ENCODE measurements around the gene SLC16A11. TPM values are rescaled to one million over a fixed set of nuclear protein-coding genes. Genes with fewer than 3 reads are reported as not detected.

Gene SLC16A11
- total RNA-seq, 1 donor: not detected

DNA sequence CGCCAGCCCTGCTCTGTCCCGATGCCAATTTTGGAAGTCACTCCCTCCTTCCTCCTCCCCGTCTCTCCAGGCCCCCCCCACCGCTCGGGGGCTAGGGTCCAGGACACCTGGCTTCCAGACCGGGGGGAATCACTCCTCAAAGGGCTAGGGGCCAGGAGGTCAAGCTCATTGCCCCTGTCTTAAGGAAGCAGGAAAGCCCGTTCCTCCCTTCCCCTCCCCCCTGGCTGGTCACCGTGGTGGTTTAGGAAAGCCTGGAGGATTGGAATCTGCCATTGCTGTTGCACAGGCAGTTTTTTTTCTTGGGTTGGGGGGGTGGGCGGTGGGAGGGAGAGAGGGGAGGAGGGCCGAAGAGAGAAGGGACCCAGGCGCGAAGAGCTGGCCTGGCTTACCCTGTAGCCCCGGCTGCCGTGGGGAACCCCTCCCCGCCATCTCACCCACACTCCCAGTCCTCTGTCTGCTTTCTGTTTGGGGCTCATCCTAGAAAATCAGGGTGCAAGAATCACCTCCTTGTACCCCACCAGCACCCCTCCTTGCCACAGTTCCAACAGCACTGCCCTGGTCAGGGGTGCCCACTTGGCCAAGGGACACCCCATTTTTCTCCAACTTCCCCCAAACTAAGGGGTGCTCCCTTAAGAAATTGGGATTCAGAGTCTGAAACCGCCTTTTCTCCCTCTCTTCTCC, 23.9 kb downstream of the SLC16A11 start:
- TF ChIP-seq, protein P1, sequence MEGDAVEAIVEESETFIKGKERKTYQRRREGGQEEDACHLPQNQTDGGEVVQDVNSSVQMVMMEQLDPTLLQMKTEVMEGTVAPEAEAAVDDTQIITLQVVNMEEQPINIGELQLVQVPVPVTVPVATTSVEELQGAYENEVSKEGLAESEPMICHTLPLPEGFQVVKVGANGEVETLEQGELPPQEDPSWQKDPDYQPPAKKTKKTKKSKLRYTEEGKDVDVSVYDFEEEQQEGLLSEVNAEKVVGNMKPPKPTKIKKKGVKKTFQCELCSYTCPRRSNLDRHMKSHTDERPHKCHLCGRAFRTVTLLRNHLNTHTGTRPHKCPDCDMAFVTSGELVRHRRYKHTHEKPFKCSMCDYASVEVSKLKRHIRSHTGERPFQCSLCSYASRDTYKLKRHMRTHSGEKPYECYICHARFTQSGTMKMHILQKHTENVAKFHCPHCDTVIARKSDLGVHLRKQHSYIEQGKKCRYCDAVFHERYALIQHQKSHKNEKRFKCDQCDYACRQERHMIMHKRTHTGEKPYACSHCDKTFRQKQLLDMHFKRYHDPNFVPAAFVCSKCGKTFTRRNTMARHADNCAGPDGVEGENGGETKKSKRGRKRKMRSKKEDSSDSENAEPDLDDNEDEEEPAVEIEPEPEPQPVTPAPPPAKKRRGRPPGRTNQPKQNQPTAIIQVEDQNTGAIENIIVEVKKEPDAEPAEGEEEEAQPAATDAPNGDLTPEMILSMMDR (IDR thresholded peaks at IDR 0.05; ENCODE audit: insufficient read depth, low read depth, low read length): no peak

DNA sequence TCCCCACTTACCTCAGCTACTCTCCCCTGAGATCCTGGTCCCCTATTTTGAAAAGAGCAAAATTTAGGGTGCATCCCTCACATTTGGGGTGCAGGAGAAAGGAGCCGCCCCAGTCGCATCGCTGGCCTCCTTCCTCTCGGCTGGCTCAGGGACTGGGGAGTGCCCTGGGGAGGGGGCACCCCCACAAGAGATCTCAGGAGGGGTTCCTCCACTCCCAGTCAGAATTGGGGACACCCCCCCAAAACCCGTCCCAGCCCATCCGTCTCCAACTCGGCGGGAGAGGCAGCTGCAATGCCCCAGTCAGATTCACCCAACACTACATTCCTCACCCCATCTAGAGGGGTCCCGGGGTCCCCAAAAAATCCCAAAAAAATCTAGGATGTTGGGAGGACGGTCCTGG, 24.5 kb downstream of the SLC16A11 start:
- no peak for DNase-seq (ENCODE audit: low read depth)
- no peak overlapping the region for H3K4me3 ChIP-seq (ENCODE audit: low read depth, low read length)
- TF ChIP-seq, protein P1 (IDR thresholded peaks at IDR 0.05; ENCODE audit: insufficient read depth, low read depth, low read length): no peak

More for the DNA sequence above, 23.9 kb downstream of the SLC16A11 start:
- H3K4me3 ChIP-seq (ENCODE audit: low read depth, low read length): peak overlapping the region; percentile 52
- DNase-seq (ENCODE audit: low read depth): peak; percentile 40

DNA sequence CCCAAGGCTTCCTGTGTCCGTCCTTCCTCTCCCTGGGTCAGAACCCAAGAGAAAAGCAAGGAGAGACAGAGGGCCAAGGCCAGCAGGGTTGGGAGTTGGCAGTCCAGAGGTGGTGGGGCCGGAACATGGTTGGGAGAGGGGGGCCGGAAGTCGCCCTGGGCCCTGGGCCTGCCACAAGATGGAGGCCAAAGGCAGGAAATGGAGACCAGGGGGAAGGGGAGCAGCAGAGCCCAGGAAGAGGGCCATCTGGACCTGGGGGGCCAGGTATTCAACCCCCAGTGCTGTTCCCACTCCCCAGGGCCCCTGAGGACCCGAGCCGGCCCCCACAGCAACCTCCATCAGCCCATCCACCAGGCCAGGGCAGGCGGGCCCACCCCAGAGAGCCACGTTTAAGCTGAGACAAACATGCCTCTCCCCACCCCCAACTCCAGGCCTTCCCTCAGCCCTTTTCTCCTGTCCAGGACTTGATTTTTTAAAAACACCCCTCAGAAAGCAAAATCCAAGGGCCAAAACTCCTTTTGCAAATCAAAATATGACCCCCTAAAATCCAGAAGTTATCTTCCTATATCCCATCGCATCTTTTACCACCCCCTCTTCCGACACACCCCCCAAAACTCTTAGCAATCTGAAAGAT, 25.4 kb downstream of the SLC16A11 start:
- TF ChIP-seq, protein P1 (IDR thresholded peaks at IDR 0.05; ENCODE audit: insufficient read depth, low read depth, low read length): no peak
- no peak for DNase-seq (ENCODE audit: low read depth)
- H3K4me3 ChIP-seq (ENCODE audit: low read depth, low read length): no peak overlapping the region

DNA sequence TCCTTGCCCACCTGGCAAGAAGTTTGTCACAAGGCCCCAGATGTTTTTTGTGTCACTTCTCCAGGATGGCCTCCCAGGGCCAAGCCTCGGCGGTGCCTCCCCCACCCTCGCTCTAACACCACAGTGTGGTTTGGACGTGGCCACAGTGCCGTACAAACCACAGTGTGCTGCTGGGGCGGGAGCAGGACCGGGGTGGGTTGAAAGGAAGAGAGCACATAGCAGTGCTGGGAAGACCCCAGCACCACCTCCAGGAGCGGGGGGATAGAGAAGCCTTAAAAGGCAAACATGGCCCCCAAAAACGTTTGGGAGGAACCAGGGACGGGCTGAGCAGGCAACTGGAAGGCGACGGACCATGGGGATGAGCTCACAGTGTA, 26.1 kb downstream of the SLC16A11 start:
- no peak overlapping the region for H3K4me3 ChIP-seq (ENCODE audit: low read depth, low read length)
- TF ChIP-seq, protein P1 (IDR thresholded peaks at IDR 0.05; ENCODE audit: insufficient read depth, low read depth, low read length): no peak
- DNase-seq (ENCODE audit: low read depth): no peak

DNA sequence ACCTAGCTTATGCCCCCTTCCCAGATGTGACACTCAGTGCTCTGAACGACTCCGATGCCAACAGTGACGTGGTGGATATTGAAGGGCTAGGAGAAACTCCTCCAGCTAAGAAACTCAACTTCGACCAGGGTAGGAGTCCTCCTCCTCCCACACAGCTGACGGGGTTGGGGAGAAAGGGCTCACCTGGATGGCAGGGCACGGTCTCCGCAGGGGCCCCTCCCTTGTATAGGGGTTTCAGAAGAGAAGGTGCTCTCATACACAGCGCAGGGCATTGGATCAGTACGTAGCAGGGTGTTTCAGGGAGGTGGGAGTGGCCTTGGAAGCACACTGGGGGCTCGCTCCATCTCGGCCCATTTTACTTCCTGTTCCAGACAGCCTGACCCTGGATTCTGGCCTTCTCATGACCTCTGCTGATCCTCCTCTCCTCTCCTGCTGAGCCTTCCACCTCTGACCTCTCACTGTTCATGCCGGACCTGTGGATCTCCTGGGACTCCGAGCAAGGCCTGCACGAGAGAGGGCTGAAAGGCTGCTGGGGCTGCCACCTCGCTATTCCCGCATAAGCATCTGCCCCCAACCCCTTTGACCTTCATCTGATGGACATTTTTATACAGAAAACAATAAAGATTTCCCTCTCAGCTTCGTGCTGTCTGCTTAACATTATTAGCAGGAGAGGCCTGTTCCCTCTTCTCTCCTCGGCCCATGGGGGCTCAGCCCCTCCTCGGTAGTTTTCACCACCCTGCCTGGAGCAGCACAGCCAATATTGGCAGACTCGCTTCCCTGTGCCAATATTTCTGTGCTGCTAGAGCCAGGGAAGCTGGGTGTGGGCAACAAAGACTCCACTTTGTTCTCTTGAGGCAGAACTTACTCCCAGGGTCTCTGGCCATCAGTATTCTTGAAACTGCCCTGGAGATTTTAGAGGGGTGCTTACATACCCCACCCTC, 26.7 kb downstream of the SLC16A11 start:
- H3K4me3 ChIP-seq (ENCODE audit: low read depth, low read length): no peak overlapping the region
- DNase-seq (ENCODE audit: low read depth): no peak

DNA sequence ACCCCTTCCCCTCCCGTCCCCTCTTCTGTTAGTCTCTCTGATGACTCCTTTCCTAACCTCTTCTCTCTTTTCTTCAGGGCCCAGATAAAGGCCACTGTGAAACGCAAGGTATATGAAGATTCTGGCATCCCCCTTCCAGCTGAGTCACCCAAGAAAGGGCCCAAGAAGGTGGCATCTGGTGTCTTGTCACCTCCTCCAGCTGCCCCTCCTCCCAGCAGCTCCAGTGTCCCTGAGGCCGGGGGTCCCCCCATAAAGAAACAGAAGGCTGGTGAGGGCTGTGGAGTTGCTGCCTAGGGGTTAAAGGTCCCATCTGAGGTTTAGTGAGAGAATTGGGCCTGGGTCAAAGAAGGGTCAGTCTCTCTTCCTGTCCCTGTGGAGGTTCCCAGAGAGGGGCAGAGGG, 27.5 kb downstream of the SLC16A11 start:
- TF ChIP-seq, protein P1 (IDR thresholded peaks at IDR 0.05; ENCODE audit: insufficient read depth, low read depth, low read length): no peak
- DNase-seq (ENCODE audit: low read depth): no peak
- no peak overlapping the region for H3K4me3 ChIP-seq (ENCODE audit: low read depth, low read length)

More for the DNA sequence above, 26.7 kb downstream of the SLC16A11 start:
- TF ChIP-seq, protein P1 (IDR thresholded peaks at IDR 0.05; ENCODE audit: insufficient read depth, low read depth, low read length): no peak
